Neural cell (in vitro differentiated cells): ENCODE results near the gene APOBEC3A. TPM values are rescaled to one million over a fixed set of nuclear protein-coding genes. Genes with fewer than 3 reads are reported as not detected.

Experiments
- H2AFZ ChIP-seq: fragments of 200-600, 300-800 bp; sonication (generic), shearing (Covaris generic); 2 replicates; pipeline ENCODE4 v1.6.0; 2014; ENCODE audit warnings: low read depth, mild to moderate bottlenecking, antibody characterized with exemption, low read length, moderate library complexity
- H3F3A ChIP-seq: fragments of 200-600 bp; shearing (Covaris generic); 2 replicates; pipeline ENCODE4 v1.6.1; 2016; ENCODE audit warnings: mild to moderate bottlenecking, moderate library complexity, mixed read lengths, antibody characterized with exemption, low read length; ENCODE audit not compliant: insufficient read depth, poor library complexity, severe bottlenecking
- H3K27ac ChIP-seq: fragments of 200-600, 300-800 bp; sonication (generic), shearing (Covaris generic); 2 replicates; pipeline ENCODE4 v1.5.1; 2014; ENCODE audit warnings: mild to moderate bottlenecking, low read length, moderate library complexity
- H3K27me3 ChIP-seq: fragments of 300-800, 200-600 bp; sonication (generic), shearing (Covaris generic); 2 replicates; pipeline ENCODE4 v1.6.0; 2014; ENCODE audit warnings: mild to moderate bottlenecking, low read depth, low read length, moderate library complexity; ENCODE audit not compliant: insufficient read depth
- H3K36me3 ChIP-seq: fragments of 300-800, 200-600 bp; sonication (generic), shearing (Covaris generic); 2 replicates; pipeline ENCODE4 v1.5.1; 2014; ENCODE audit warnings: mild to moderate bottlenecking, antibody characterized with exemption, low read length, moderate library complexity; ENCODE audit not compliant: insufficient read depth
- H3K4me2 ChIP-seq: fragments of 300-800, 200-600 bp; sonication (generic), shearing (Covaris generic); 2 replicates; pipeline ENCODE4 v1.6.0; 2014; ENCODE audit warnings: mild to moderate bottlenecking, low read length
- H3K4me3 ChIP-seq: fragments of 300-800, 200-600 bp; sonication (generic), shearing (Covaris generic); 2 replicates; pipeline ENCODE4 v1.5.1; 2014; ENCODE audit warnings: mild to moderate bottlenecking, low read length, moderate library complexity
- H3K79me2 ChIP-seq: fragments of 200-600 bp; shearing (Covaris generic); replicated peaks from 2 replicates; pipeline ENCODE4 v1.6.0; 2014; ENCODE audit warnings: mild to moderate bottlenecking, low read length, moderate library complexity; ENCODE audit not compliant: insufficient read depth
- H3K9ac ChIP-seq: fragments of 300-800, 200-600 bp; sonication (generic), shearing (Covaris generic); 2 replicates; pipeline ENCODE4 v1.6.1; 2016; ENCODE audit warnings: mild to moderate bottlenecking, low read length, mixed read lengths
- H3K9me2 ChIP-seq: fragments of 200-600 bp; shearing (Covaris generic); 2 replicates; pipeline ENCODE4 v1.6.1; 2016; ENCODE audit warnings: mild to moderate bottlenecking, low read length, mixed read lengths; ENCODE audit not compliant: insufficient read depth
- H3K9me3 ChIP-seq: fragments of 200-600, 300-800 bp; sonication (generic), shearing (Covaris generic); 2 replicates; pipeline ENCODE4 v1.6.1; 2016; ENCODE audit warnings: mild to moderate bottlenecking, mixed run types, low read length, moderate library complexity, mixed read lengths
- H4K20me1 ChIP-seq: fragments of 200-600 bp; shearing (Covaris generic); 2 replicates; pipeline ENCODE4 v1.6.1; 2016; ENCODE audit warnings: mild to moderate bottlenecking, mixed run types; ENCODE audit not compliant: insufficient read depth
- CTCF ChIP-seq: fragments of 450-650 bp; IDR thresholded peaks from 2 replicates; pipeline ENCODE4 v1.5.1; 2014; ENCODE audit warnings: antibody characterized with exemption, mild to moderate bottlenecking, moderate library complexity; ENCODE audit not compliant: poor library complexity, severe bottlenecking
- EP300 ChIP-seq: fragments of 450-650 bp; conservative IDR thresholded peaks from 2 replicates; pipeline ENCODE4 v1.6.1; 2014; ENCODE audit warnings: antibody characterized with exemption, mild to moderate bottlenecking, moderate library complexity; ENCODE audit not compliant: poor library complexity, severe bottlenecking
- EZH2 ChIP-seq: fragments of 200-600, 300-800 bp; shearing (Covaris generic), sonication (generic); IDR thresholded peaks from 2 replicates; pipeline ENCODE4 v1.6.1; 2014; ENCODE audit warnings: antibody characterized with exemption, low read length, borderline replicate concordance, mild to moderate bottlenecking; ENCODE audit not compliant: insufficient read depth, poor library complexity, severe bottlenecking
- MXI1 ChIP-seq: fragments of 450-650 bp; conservative IDR thresholded peaks from 2 replicates; pipeline ENCODE4 v1.6.1; 2014; ENCODE audit warnings: antibody characterized with exemption, mild to moderate bottlenecking; ENCODE audit not compliant: poor library complexity, severe bottlenecking
- POLR2AphosphoS5 ChIP-seq: IDR thresholded peaks from 2 replicates; pipeline ENCODE4 v1.6.1; 2012
- RAD21 ChIP-seq: fragments of 450-650 bp; conservative IDR thresholded peaks from 2 replicates; pipeline ENCODE4 v1.6.1; 2014; ENCODE audit warnings: antibody characterized with exemption, mild to moderate bottlenecking, moderate library complexity
- REST ChIP-seq: IDR thresholded peaks from 2 replicates; pipeline ENCODE4 v1.6.1; 2012; ENCODE audit warnings: borderline replicate concordance
- SMC3 ChIP-seq: fragments of 450-650 bp; conservative IDR thresholded peaks from 2 replicates; pipeline ENCODE4 v1.6.1; 2014; ENCODE audit warnings: antibody characterized with exemption, mild to moderate bottlenecking, moderate library complexity; ENCODE audit not compliant: poor library complexity
- TAF1 ChIP-seq: IDR thresholded peaks from 2 replicates; pipeline ENCODE4 v1.6.1; 2012; ENCODE audit warnings: low read depth
- polyA plus RNA-seq: library from polyadenylated mRNA; depleted of rRNA; stranded (reverse); fragments of >200 nt; gene quantifications from 2 replicates; pipeline ENCODE4 v1.2.3, GENCODE V29; 2014

Gene APOBEC3A
- polyA plus RNA-seq, 1 donor from 2014 or later = not detected

DNA sequence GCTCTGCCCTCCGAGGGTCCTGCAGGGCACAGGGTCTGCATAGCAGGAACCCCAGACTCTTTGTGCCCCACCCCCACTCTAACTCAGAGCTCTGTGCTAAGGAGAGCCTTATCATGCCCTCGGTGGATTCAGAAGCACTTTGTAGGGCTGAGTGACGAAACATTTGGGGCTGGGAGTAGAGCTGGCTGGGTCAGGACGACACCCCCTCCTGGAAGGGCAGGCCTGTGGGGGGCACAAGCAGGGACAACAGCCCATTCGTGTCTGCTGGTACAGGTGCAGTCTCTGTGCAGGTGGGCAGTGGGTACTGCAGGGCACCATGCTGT is 8.9 kb downstream of the APOBEC3A start:
- no peak overlapping the region for H3K4me3 ChIP-seq
- no peak overlapping the region for H3K9ac ChIP-seq
- no peaks in the 10 kb centered on the region for H3K9me3 ChIP-seq
- H3K27ac ChIP-seq = no peak overlapping the region
- TF ChIP-seq EZH2 = no peak
- TF ChIP-seq SMC3 = no peak
- TF ChIP-seq EP300 = no peak
- TF ChIP-seq MXI1 = no peak
- TF ChIP-seq CTCF = no peak
- TF ChIP-seq REST = no peak
- TF ChIP-seq RAD21 = no peak
- TF ChIP-seq TAF1 = no peak
- TF ChIP-seq POLR2AphosphoS5 = no peak
- H3K79me2 ChIP-seq = no peaks in the 10 kb centered on the region
- no peaks in the 10 kb centered on the region for H3K36me3 ChIP-seq
- no peak overlapping the region for H3K4me2 ChIP-seq
- no peaks in the 10 kb centered on the region for H3K9me2 ChIP-seq
- H2AFZ ChIP-seq = no peak overlapping the region
- no peaks in the 10 kb centered on the region for H3F3A ChIP-seq
- no peaks in the 10 kb centered on the region for H4K20me1 ChIP-seq
- no peaks in the 10 kb centered on the region for H3K27me3 ChIP-seq

DNA sequence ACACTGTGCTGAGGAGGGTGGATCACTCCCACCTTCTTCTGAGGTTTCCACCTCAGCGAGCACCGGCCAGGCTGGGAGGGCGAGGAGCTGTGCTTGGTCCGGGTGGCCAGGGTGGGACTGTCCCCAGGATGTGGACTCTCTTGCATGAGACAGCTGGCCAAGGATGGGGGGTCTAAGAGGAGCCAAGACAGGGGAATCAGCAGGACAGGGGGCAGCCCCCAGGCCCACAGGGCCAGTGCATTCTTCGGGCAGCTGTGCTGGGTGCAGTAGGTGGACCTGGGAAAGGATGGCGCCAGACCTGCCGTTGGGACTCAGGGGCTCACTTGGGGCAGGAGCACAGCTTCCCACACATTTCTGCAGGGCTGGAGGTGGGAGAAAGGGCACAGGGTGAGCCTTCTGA is 9.5 kb downstream of the APOBEC3A start:
- H3K4me3 ChIP-seq = no peak overlapping the region
- H3K27ac ChIP-seq = no peak overlapping the region
- no peaks in the 10 kb centered on the region for H3K27me3 ChIP-seq
- no peaks in the 10 kb centered on the region for H4K20me1 ChIP-seq
- no peaks in the 10 kb centered on the region for H3F3A ChIP-seq
- TF ChIP-seq CTCF (no peak), MXI1 (no peak)
- no peak overlapping the region for H3K4me2 ChIP-seq
- no peaks in the 10 kb centered on the region for H3K9me3 ChIP-seq
- no peaks in the 10 kb centered on the region for H3K79me2 ChIP-seq
- no peaks in the 10 kb centered on the region for H3K36me3 ChIP-seq
- H2AFZ ChIP-seq = no peak overlapping the region
- no peak overlapping the region for H3K9ac ChIP-seq
- no peaks in the 10 kb centered on the region for H3K9me2 ChIP-seq
